H1 (cell line): ENCODE data around the gene POU4F2. TPM values are rescaled to one million over a fixed set of nuclear protein-coding genes. Genes with fewer than 3 reads are reported as not detected.

Source experiments
- BACH1 ChIP-seq: IDR thresholded peaks from 2 replicates; pipeline ENCODE4 v1.6.1; 2012; ENCODE audit warnings: low read length, improper control_type of control experiment
- CBX5 ChIP-seq: fragments of 300-800, 300-1000 bp; sonication (generic); IDR thresholded peaks from 2 replicates; pipeline ENCODE4 v1.7.1; 2016; ENCODE audit warnings: antibody characterized with exemption, low read length, low read depth
- CBX8 ChIP-seq: fragments of 300-800, 300-1000 bp; sonication (generic); IDR thresholded peaks from 2 replicates; pipeline ENCODE4 v1.7.1; 2016; ENCODE audit warnings: low read depth, low read length, borderline replicate concordance
- CHD2 ChIP-seq: IDR thresholded peaks from 2 replicates; pipeline ENCODE4 v1.6.1; 2012; ENCODE audit warnings: low read length, improper control_type of control experiment
- EZH2 ChIP-seq: fragments of 200-600 bp; sonication (generic); IDR thresholded peaks from 2 replicates; pipeline ENCODE4 v1.7.1; 2012; ENCODE audit warnings: low read depth, mild to moderate bottlenecking, moderate library complexity, low read length, inconsistent platforms; ENCODE audit not compliant: severe bottlenecking
- FOSL1 ChIP-seq: IDR thresholded peaks from 2 replicates; pipeline ENCODE4 v1.6.1; 2011; ENCODE audit warnings: mild to moderate bottlenecking, low read depth, low read length, moderate library complexity; ENCODE audit not compliant: insufficient read depth
- GABPA ChIP-seq: IDR thresholded peaks from 2 replicates; pipeline ENCODE4 v1.6.1; 2011; ENCODE audit warnings: mild to moderate bottlenecking, low read length, moderate library complexity, borderline replicate concordance; ENCODE audit not compliant: insufficient read depth
- GTF2F1 ChIP-seq: IDR thresholded peaks from 2 replicates; pipeline ENCODE4 v1.6.1; 2012; ENCODE audit warnings: low read depth, low read length, improper control_type of control experiment, borderline replicate concordance
- JUND ChIP-seq: IDR thresholded peaks from 2 replicates; pipeline ENCODE4 v1.6.1; 2011; ENCODE audit warnings: mild to moderate bottlenecking, improper control_type of control experiment, low read length
- KDM4A ChIP-seq: IDR thresholded peaks from one replicate; pipeline ENCODE4 v1.7.1; 2012; ENCODE audit warnings: low read depth, mild to moderate bottlenecking, moderate library complexity, low read length, inconsistent platforms; ENCODE audit not compliant: severe bottlenecking
- POLR2AphosphoS5 ChIP-seq: IDR thresholded peaks from 2 replicates; pipeline ENCODE4 v1.6.1; 2011; ENCODE audit warnings: low read depth, low read length
- POU5F1 ChIP-seq: IDR thresholded peaks from 2 replicates; pipeline ENCODE4 v1.6.1; 2011; ENCODE audit warnings: low read depth, mild to moderate bottlenecking, low read length, moderate library complexity
- RAD21 ChIP-seq, 2 experiments: IDR thresholded peaks in 1 of 2; conservative IDR thresholded peaks in 1 of 2; 2 replicates each; pipeline ENCODE4 v1.6.1; 2011; ENCODE audit warnings: low read depth in 2 of 2, low read length in 2 of 2, improper control_type of control experiment in 1 of 2, inconsistent platforms in 1 of 2, mild to moderate bottlenecking in 1 of 2, moderate library complexity in 1 of 2
- RBBP5 ChIP-seq: IDR thresholded peaks from 2 replicates; pipeline ENCODE4 v1.7.1; 2012; ENCODE audit warnings: low read depth, mild to moderate bottlenecking, inconsistent platforms, low read length, moderate library complexity, borderline replicate concordance
- SIN3A ChIP-seq, 2 experiments: IDR thresholded peaks in 1 of 2; conservative IDR thresholded peaks in 1 of 2; 2 replicates each; pipeline ENCODE4 v1.6.1; 2011 to 2012; ENCODE audit warnings: low read length in 2 of 2, improper control_type of control experiment in 1 of 2, low read depth in 1 of 2, mild to moderate bottlenecking in 1 of 2
- SP4 ChIP-seq: IDR thresholded peaks from 2 replicates; pipeline ENCODE4 v1.6.1; 2012; ENCODE audit warnings: low read length, inconsistent platforms
- TEAD4 ChIP-seq: IDR thresholded peaks from 2 replicates; pipeline ENCODE4 v1.6.1; 2012; ENCODE audit warnings: low read depth, low read length, inconsistent platforms, mixed read lengths
- ZNF274 ChIP-seq: IDR thresholded peaks from 2 replicates; pipeline ENCODE4 v1.7.0; 2012; ENCODE audit warnings: low read length, borderline replicate concordance; ENCODE audit errors: extremely low read depth
- polyA plus RNA-seq, 7 experiments: library from polyadenylated mRNA; depleted of rRNA in 3 of 7; stranded (reverse) in 5 of 7; unstranded in 2 of 7; fragments of >200 nt in 5 of 7; fragments of 200-250 nt in 2 of 7; gene quantifications; 1 replicate in 5 of 7; 2 replicates in 1 of 7; 4 replicates in 1 of 7; pipeline versions ENCODE4 v1.2.1 to v1.2.3, GENCODE V29; 2011 to 2013; ENCODE audit warnings: missing spikeins in 2 of 7, mixed read lengths in 2 of 7
- total RNA-seq: library from RNA; stranded (reverse); fragmentation: NEBNext Ultra II Directional; extraction: Animal tissue kit (Norgen Biotek cat#: 25700); gene quantifications from 2 replicates; pipeline ENCODE4 v1.2.1, GENCODE V29; 2021
- TF ChIP-seq, protein P1 (sequence below): IDR thresholded peaks from 2 replicates; pipeline ENCODE4 v1.6.1; 2012; ENCODE audit warnings: inconsistent platforms
- TF ChIP-seq, protein P2 (sequence below): IDR thresholded peaks from 2 replicates; pipeline ENCODE4 v1.6.1; 2011; ENCODE audit warnings: low read depth, mild to moderate bottlenecking, low read length; ENCODE audit not compliant: insufficient read depth
- TF ChIP-seq, protein P3 (sequence below), 3 experiments: IDR thresholded peaks; 1 replicate in 2 of 3; 2 replicates in 1 of 3; pipeline versions ENCODE4 v1.5.1 to v1.6.1; 2011; ENCODE audit warnings: low read length in 3 of 3, mild to moderate bottlenecking in 3 of 3, inconsistent platforms in 2 of 3, low read depth in 1 of 3, moderate library complexity in 1 of 3; ENCODE audit not compliant: insufficient read depth in 1 of 3; ENCODE audit errors: control extremely low read depth in 1 of 3

The POU4F2 gene
- total and polyA plus RNA-seq, 2 of the 8 experiments (the other 6 are each of a cell fraction or from before 2014, with no cell fraction given): not detected

DNA sequence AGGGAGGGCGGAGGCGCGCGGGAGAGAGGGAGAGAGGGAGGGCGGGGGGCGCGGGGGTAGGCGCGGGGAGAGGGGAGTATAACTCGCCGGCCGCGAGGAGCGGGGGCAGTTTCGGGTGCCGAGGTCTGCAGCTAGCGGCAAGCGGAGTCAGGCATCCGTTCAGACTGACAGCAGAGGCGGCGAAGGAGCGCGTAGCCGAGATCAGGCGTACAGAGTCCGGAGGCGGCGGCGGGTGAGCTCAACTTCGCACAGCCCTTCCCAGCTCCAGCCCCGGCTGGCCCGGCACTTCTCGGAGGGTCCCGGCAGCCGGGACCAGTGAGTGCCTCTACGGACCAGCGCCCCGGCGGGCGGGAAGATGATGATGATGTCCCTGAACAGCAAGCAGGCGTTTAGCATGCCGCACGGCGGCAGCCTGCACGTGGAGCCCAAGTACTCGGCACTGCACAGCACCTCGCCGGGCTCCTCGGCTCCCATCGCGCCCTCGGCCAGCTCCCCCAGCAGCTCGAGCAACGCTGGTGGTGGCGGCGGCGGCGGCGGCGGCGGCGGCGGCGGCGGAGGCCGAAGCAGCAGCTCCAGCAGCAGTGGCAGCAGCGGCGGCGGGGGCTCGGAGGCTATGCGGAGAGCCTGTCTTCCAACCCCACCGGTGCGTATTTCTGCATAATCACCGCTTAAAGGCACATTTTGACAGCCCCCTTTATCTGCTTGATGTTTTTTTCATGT, at the start of gene POU4F2 (continued):
- TF ChIP-seq GTF2F1: no peak
- TF ChIP-seq ZNF274: no peak
- TF ChIP-seq POLR2AphosphoS5: no peak
- TF ChIP-seq, protein P1, sequence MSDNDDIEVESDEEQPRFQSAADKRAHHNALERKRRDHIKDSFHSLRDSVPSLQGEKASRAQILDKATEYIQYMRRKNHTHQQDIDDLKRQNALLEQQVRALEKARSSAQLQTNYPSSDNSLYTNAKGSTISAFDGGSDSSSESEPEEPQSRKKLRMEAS: peak; percentile 90
- peak; percentile 82; the same call in 1 of the 2 replicates for TF ChIP-seq RBBP5
- TF ChIP-seq FOSL1: no peak
- TF ChIP-seq EZH2: no peak
- no peak for TF ChIP-seq BACH1
- peak; percentile 61 for TF ChIP-seq KDM4A
- TF ChIP-seq, protein P2, sequence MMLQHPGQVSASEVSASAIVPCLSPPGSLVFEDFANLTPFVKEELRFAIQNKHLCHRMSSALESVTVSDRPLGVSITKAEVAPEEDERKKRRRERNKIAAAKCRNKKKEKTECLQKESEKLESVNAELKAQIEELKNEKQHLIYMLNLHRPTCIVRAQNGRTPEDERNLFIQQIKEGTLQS: no peak
- TF ChIP-seq TEAD4: no peak
- TF ChIP-seq GABPA: no peak
- TF ChIP-seq RAD21 (IDR thresholded peaks at IDR 0.05 in 1 of 2, conservative IDR thresholded peaks at IDR 0.05 in 1 of 2; ENCODE audit: low read depth in 2 of 2, low read length in 2 of 2): no peak
- TF ChIP-seq, protein P3, sequence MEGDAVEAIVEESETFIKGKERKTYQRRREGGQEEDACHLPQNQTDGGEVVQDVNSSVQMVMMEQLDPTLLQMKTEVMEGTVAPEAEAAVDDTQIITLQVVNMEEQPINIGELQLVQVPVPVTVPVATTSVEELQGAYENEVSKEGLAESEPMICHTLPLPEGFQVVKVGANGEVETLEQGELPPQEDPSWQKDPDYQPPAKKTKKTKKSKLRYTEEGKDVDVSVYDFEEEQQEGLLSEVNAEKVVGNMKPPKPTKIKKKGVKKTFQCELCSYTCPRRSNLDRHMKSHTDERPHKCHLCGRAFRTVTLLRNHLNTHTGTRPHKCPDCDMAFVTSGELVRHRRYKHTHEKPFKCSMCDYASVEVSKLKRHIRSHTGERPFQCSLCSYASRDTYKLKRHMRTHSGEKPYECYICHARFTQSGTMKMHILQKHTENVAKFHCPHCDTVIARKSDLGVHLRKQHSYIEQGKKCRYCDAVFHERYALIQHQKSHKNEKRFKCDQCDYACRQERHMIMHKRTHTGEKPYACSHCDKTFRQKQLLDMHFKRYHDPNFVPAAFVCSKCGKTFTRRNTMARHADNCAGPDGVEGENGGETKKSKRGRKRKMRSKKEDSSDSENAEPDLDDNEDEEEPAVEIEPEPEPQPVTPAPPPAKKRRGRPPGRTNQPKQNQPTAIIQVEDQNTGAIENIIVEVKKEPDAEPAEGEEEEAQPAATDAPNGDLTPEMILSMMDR (IDR thresholded peaks at IDR 0.05; ENCODE audit: control extremely low read depth in 1 of 3, insufficient read depth in 1 of 3, low read depth in 1 of 3, low read length in 3 of 3): no peak
- no peak for TF ChIP-seq POU5F1
- TF ChIP-seq CBX8: no peak
- no peak for TF ChIP-seq CBX5
- TF ChIP-seq SP4: no peak
- TF ChIP-seq SIN3A (conservative IDR thresholded peaks at IDR 0.05 in 1 of 2, IDR thresholded peaks at IDR 0.05 in 1 of 2; ENCODE audit: low read depth in 1 of 2, low read length in 2 of 2): 0 out of 4 replicates have a peak, but pooled peaks of 1 of the 2 experiments have one; percentile 24
- no peak for TF ChIP-seq CHD2
- TF ChIP-seq JUND: no peak
